WTC11 (cell line): ENCODE results near the gene CTIF.

ENCODE experiments used
- ARID4B ChIP-seq: sonication (generic); formaldehyde crosslinking; IDR thresholded peaks from 2 replicates; pipeline ENCODE4 v1.8.0; 2023; ENCODE audit warnings: missing genetic modification reagents, mild to moderate bottlenecking, borderline replicate concordance
- ATF1 ChIP-seq: sonication (generic); formaldehyde crosslinking; IDR thresholded peaks from 2 replicates; pipeline ENCODE4 v1.8.1; 2023; ENCODE audit warnings: mild to moderate bottlenecking, moderate library complexity, missing genetic modification reagents
- CTCF ChIP-seq: fragments of 200-600 bp; IDR thresholded peaks from 2 replicates; pipeline ENCODE4 v1.8.0; 2022; ENCODE audit warnings: antibody characterized with exemption
- E2F1 ChIP-seq: sonication (generic); formaldehyde crosslinking; IDR thresholded peaks from 2 replicates; pipeline ENCODE4 v1.8.0; 2022; ENCODE audit warnings: mild to moderate bottlenecking, missing genetic modification reagents
- GABPB1 ChIP-seq: sonication (generic); formaldehyde crosslinking; IDR thresholded peaks from 2 replicates; pipeline ENCODE4 v1.8.1; 2023; ENCODE audit warnings: mild to moderate bottlenecking, missing genetic modification reagents
- HMGA2 ChIP-seq: fragments of 250-450 bp; sonication (Bioruptor Pico); IDR thresholded peaks from 2 replicates; pipeline ENCODE4 v1.4.0; 2021; ENCODE audit warnings: mild to moderate bottlenecking, moderate library complexity
- IRF1 ChIP-seq: sonication (generic); formaldehyde crosslinking; IDR thresholded peaks from 2 replicates; pipeline ENCODE4 v1.8.0; 2023; ENCODE audit warnings: missing genetic modification reagents
- IRF2 ChIP-seq: sonication (generic); formaldehyde crosslinking; IDR thresholded peaks from 2 replicates; pipeline ENCODE4 v1.8.0; 2022; ENCODE audit warnings: low read depth, missing genetic modification reagents, borderline replicate concordance
- NFATC4 ChIP-seq: fragments of 250-450 bp; sonication (Bioruptor Pico); IDR thresholded peaks from 2 replicates; pipeline ENCODE4 v1.9.0; 2021; ENCODE audit warnings: mild to moderate bottlenecking
- NFYB ChIP-seq: sonication (generic); formaldehyde crosslinking; conservative IDR thresholded peaks from 2 replicates; pipeline ENCODE4 v1.8.0; 2022; ENCODE audit warnings: low read depth, missing genetic modification reagents
- SMAD4 ChIP-seq: sonication (generic); formaldehyde crosslinking; IDR thresholded peaks from 2 replicates; pipeline ENCODE4 v1.8.0; 2022; ENCODE audit warnings: mild to moderate bottlenecking, missing genetic modification reagents
- TCF7 ChIP-seq: sonication (generic); formaldehyde crosslinking; IDR thresholded peaks from 2 replicates; pipeline ENCODE4 v1.8.0; 2022; ENCODE audit warnings: mild to moderate bottlenecking, low read depth, missing genetic modification reagents, moderate library complexity
- USF2 ChIP-seq: sonication (generic); formaldehyde crosslinking; IDR thresholded peaks from 2 replicates; pipeline ENCODE4 v1.8.1; 2023; ENCODE audit warnings: mild to moderate bottlenecking, missing genetic modification reagents, moderate library complexity

- no peak for TF ChIP-seq CTCF
- no peak for TF ChIP-seq TCF7
- no peak for TF ChIP-seq E2F1
- TF ChIP-seq USF2 (CRISPR knock-in tag) = no peak
- TF ChIP-seq SMAD4 = no peak
- TF ChIP-seq IRF1 (CRISPR knock-in tag) = no peak
- no peak for TF ChIP-seq IRF2
- TF ChIP-seq GABPB1 = no peak
- TF ChIP-seq ARID4B (CRISPR knock-in tag) = no peak
- no peak for TF ChIP-seq NFATC4 (CRISPR knock-in tag)
- TF ChIP-seq NFYB (CRISPR knock-in tag) = no peak
- TF ChIP-seq ATF1 = no peak
- TF ChIP-seq HMGA2 (CRISPR knock-in tag) = no peak
Measured at GRCh38 chr18:48889115-48889941, 350.5 kb downstream of the CTIF start.
